SK-N-SH (cell line): ENCODE measurements around the gene PLA2G12B. TPM values are rescaled to one million over a fixed set of nuclear protein-coding genes. Genes with fewer than 3 reads are reported as not detected.

Source experiments
- CTCF ChIA-PET: fragments of 300-600, 350-600 bp; formaldehyde crosslinking; extraction: SDS; loops from one replicate; lab custom pipeline; 2021; lab: Yijun Ruan, JAX
- POLR2A ChIA-PET: fragments of 350-600 bp; sonication (Branson Sonifier 250); formaldehyde crosslinking; extraction: SDS; loops from one replicate; lab custom pipeline; 2020; ENCODE audit warnings: antibody characterized with exemption, inconsistent platforms; lab: Yijun Ruan, JAX
- DNase-seq: peaks from one replicate; pipeline ENCODE4 v3.0.0; 2012
- H2AFZ ChIP-seq: fragments of 200-600 bp; sonication (generic); 2 replicates; pipeline ENCODE4 v1.8.1; 2016; ENCODE audit warnings: antibody characterized with exemption, mild to moderate bottlenecking, low read depth
- H3F3A ChIP-seq: fragments of 200-600 bp; sonication (generic); replicated peaks from 2 replicates; pipeline ENCODE3; 2016; ENCODE audit warnings: antibody characterized with exemption, mild to moderate bottlenecking; ENCODE audit not compliant: insufficient read depth
- H3K27ac ChIP-seq, 2 experiments: fragments of 200-500 bp in 1 of 2; fragments of 200-600 bp in 1 of 2; sonication (Bioruptor generic) in 1 of 2; sonication (generic), shearing (Covaris generic) in 1 of 2; 2 replicates each; pipeline versions ENCODE4 v1.5.1 to v1.6.1; 2014 to 2016; ENCODE audit warnings: low read depth in 2 of 2, inconsistent platforms in 1 of 2, low read length in 1 of 2, mild to moderate bottlenecking in 1 of 2, mixed read lengths in 1 of 2
- H3K27me3 ChIP-seq: fragments of 200-600 bp; sonication (generic), shearing (Covaris generic); 2 replicates; pipeline ENCODE4 v1.6.1; 2016; ENCODE audit warnings: mixed run types; ENCODE audit not compliant: insufficient read depth
- H3K36me3 ChIP-seq, 2 experiments: fragments of 200-500 bp in 1 of 2; fragments of 200-600 bp in 1 of 2; sonication (Bioruptor generic) in 1 of 2; sonication (generic) in 1 of 2; replicated peaks in 1 of 2; 2 replicates each; pipeline versions ENCODE3 to v1.5.1; 2014 to 2016; ENCODE audit warnings: low read length in 1 of 2, mild to moderate bottlenecking in 1 of 2; ENCODE audit not compliant: insufficient read depth in 2 of 2, control insufficient read depth in 1 of 2
- H3K4me1 ChIP-seq, 2 experiments: fragments of 200-500 bp in 1 of 2; fragments of 200-600 bp in 1 of 2; sonication (Bioruptor generic) in 1 of 2; sonication (generic), shearing (Covaris generic) in 1 of 2; 2 replicates each; pipeline versions ENCODE4 v1.5.1 to v1.6.1; 2014 to 2016; ENCODE audit warnings: low read depth in 1 of 2, low read length in 1 of 2, mixed run types in 1 of 2; ENCODE audit not compliant: insufficient read depth in 2 of 2, control insufficient read depth in 1 of 2
- H3K4me2 ChIP-seq: fragments of 200-600 bp; sonication (generic), shearing (Covaris generic); 2 replicates; pipeline ENCODE4 v1.6.1; 2017; ENCODE audit warnings: mixed run types
- H3K4me3 ChIP-seq, 2 experiments: fragments of 200-500 bp in 1 of 2; fragments of 200-600 bp in 1 of 2; sonication (Bioruptor generic) in 1 of 2; sonication (generic), shearing (Covaris generic) in 1 of 2; 2 replicates each; pipeline versions ENCODE4 v1.5.1 to v1.8.1; 2014 to 2016; ENCODE audit warnings: low read depth in 2 of 2, inconsistent platforms in 1 of 2, low read length in 1 of 2, mild to moderate bottlenecking in 1 of 2, mixed read lengths in 1 of 2, moderate library complexity in 1 of 2
- H3K79me2 ChIP-seq: fragments of 200-600 bp; sonication (generic); 2 replicates; pipeline ENCODE4 v1.8.1; 2017; ENCODE audit warnings: mild to moderate bottlenecking; ENCODE audit not compliant: insufficient read depth
- H3K9ac ChIP-seq: fragments of 200-600 bp; sonication (generic); 2 replicates; pipeline ENCODE4 v1.6.1; 2017; ENCODE audit warnings: mixed run types
- H3K9me2 ChIP-seq: fragments of 200-600 bp; sonication (generic); 2 replicates; pipeline ENCODE4 v1.6.1; 2017; ENCODE audit warnings: mixed run types
- H3K9me3 ChIP-seq: fragments of 200-600 bp; sonication (generic); 2 replicates; pipeline ENCODE4 v1.6.1; 2017; ENCODE audit warnings: mixed run types, mild to moderate bottlenecking, moderate library complexity
- H4K20me1 ChIP-seq: fragments of 200-600 bp; sonication (generic); 2 replicates; pipeline ENCODE4 v1.6.1; 2017; ENCODE audit warnings: mild to moderate bottlenecking, mixed run types; ENCODE audit not compliant: insufficient read depth
- ELF1 ChIP-seq: IDR thresholded peaks from 2 replicates; pipeline ENCODE4 v1.4.0; 2012
- EP300 ChIP-seq, 2 experiments: IDR thresholded peaks; 2 replicates each; pipeline versions ENCODE4 v1.4.0 to v1.6.1; 2012; ENCODE audit warnings: borderline replicate concordance in 1 of 2, low read depth in 1 of 2, low read length in 1 of 2
- EZH2phosphoT487 ChIP-seq: fragments of 200-600 bp; sonication (generic); IDR thresholded peaks from 2 replicates; pipeline ENCODE4 v1.6.1; 2017; ENCODE audit warnings: low read depth, mixed run types, mild to moderate bottlenecking, antibody characterized with exemption, moderate library complexity, borderline replicate concordance
- FOXJ3 ChIP-seq: sonication (generic); formaldehyde crosslinking; IDR thresholded peaks from 2 replicates; pipeline ENCODE4 v1.5.1; 2020; ENCODE audit warnings: mild to moderate bottlenecking, missing genetic modification reagents
- FOXM1 ChIP-seq: IDR thresholded peaks from 2 replicates; pipeline ENCODE4 v1.4.0; 2012; ENCODE audit warnings: low read depth, mild to moderate bottlenecking
- GABPA ChIP-seq: IDR thresholded peaks from 2 replicates; pipeline ENCODE4 v1.4.0; 2012; ENCODE audit warnings: low read depth, mild to moderate bottlenecking
- GATA2 ChIP-seq: sonication (generic); formaldehyde crosslinking; IDR thresholded peaks from 2 replicates; pipeline ENCODE4 v1.5.0; 2020; ENCODE audit warnings: mild to moderate bottlenecking, missing genetic modification reagents
- IRF3 ChIP-seq: fragments of 150-350 bp; IDR thresholded peaks from 2 replicates; pipeline ENCODE4 v1.6.1; 2016; ENCODE audit warnings: mild to moderate bottlenecking, low read depth, low read length
- MAX ChIP-seq: IDR thresholded peaks from 2 replicates; pipeline ENCODE4 v1.4.0; 2012; ENCODE audit warnings: low read depth
- NFIC ChIP-seq: IDR thresholded peaks from 2 replicates; pipeline ENCODE4 v1.4.0; 2012; ENCODE audit warnings: borderline replicate concordance
- NRF1 ChIP-seq: IDR thresholded peaks from 2 replicates; pipeline ENCODE4 v1.6.1; 2012; ENCODE audit warnings: low read depth, mild to moderate bottlenecking, low read length
- RAD21 ChIP-seq: IDR thresholded peaks from 2 replicates; pipeline ENCODE4 v1.6.1; 2012; ENCODE audit warnings: mild to moderate bottlenecking, low read length
- RCOR1 ChIP-seq: fragments of 150-350 bp; IDR thresholded peaks from 2 replicates; pipeline ENCODE4 v1.6.1; 2017; ENCODE audit warnings: antibody characterized with exemption, low read length
- REST ChIP-seq: IDR thresholded peaks from 2 replicates; pipeline ENCODE4 v1.6.1; 2012; ENCODE audit warnings: mild to moderate bottlenecking, low read depth, low read length, moderate library complexity
- TAF1 ChIP-seq: IDR thresholded peaks from 2 replicates; pipeline ENCODE4 v1.6.1; 2012; ENCODE audit warnings: low read depth, mild to moderate bottlenecking, low read length, moderate library complexity, borderline replicate concordance
- TEAD4 ChIP-seq: IDR thresholded peaks from 2 replicates; pipeline ENCODE4 v1.4.0; 2012; ENCODE audit warnings: mild to moderate bottlenecking, borderline replicate concordance; ENCODE audit not compliant: insufficient read depth
- USF1 ChIP-seq: IDR thresholded peaks from 2 replicates; pipeline ENCODE4 v1.4.0; 2012; ENCODE audit warnings: low read depth, borderline replicate concordance
- USF2 ChIP-seq: fragments of 150-350 bp; IDR thresholded peaks from 2 replicates; pipeline ENCODE4 v1.6.1; 2017; ENCODE audit warnings: antibody characterized with exemption, low read length, low read depth, borderline replicate concordance
- YY1 ChIP-seq: IDR thresholded peaks from 2 replicates; pipeline ENCODE4 v1.4.0; 2012; ENCODE audit warnings: low read depth, mild to moderate bottlenecking
- WGBS: methylation state at CpG from one replicate; pipeline ENCODE4 v1.1.6; 2017; ENCODE audit warnings: low lambda C conversion rate; 5-methylcytosine and 5-hydroxymethylcytosine counted together
- polyA plus RNA-seq, 3 experiments: library from polyadenylated mRNA; depleted of rRNA; stranded (reverse); fragments of >200 nt; gene quantifications; 2 replicates each; pipeline ENCODE4 v1.2.3, GENCODE V29; 2012

PLA2G12B gene
- polyA plus RNA-seq, 1 of the 3 experiments (the other 2 are of a cell fraction), result not detected

- Histone ChIP-seq H3K36me3 (peaks cover 23 to 35% of the 10 kb centered on the region in 2 experiments), H3K79me2 (no peaks in the 10 kb centered on the region), H4K20me1 (no peaks in the 10 kb centered on the region), H3K4me2 (no peak overlapping the region), H3K9me2 (no peaks in the 10 kb centered on the region), H3K9ac (no peak overlapping the region), H3F3A (no peaks in the 10 kb centered on the region), H3K27ac (no peak overlapping the region), H3K4me3 (no peak overlapping the region), H2AFZ (no peak overlapping the region), H3K9me3 (no peaks in the 10 kb centered on the region), H3K4me1 (no peaks in the 10 kb centered on the region; a peak in 1 of 4 replicates), H3K27me3 (no peaks in the 10 kb centered on the region)
- no peak for DNase-seq
- POLR2A ChIA-PET, result no interaction called here
- no peak for TF ChIP-seq IRF3
- no peak for TF ChIP-seq FOXM1
- TF ChIP-seq NRF1, result no peak
- no peak for TF ChIP-seq USF2
- no peak for TF ChIP-seq RAD21
- TF ChIP-seq NFIC, result no peak
- no peak for TF ChIP-seq GATA2 (CRISPR knock-in tag)
- TF ChIP-seq TEAD4, result no peak
- TF ChIP-seq RCOR1, result no peak
- no peak for TF ChIP-seq YY1
- TF ChIP-seq MAX, result no peak
- TF ChIP-seq EZH2phosphoT487, result no peak
- TF ChIP-seq FOXJ3 (CRISPR knock-in tag), result no peak
- no peak for TF ChIP-seq ELF1
- no peak for TF ChIP-seq TAF1
- TF ChIP-seq GABPA, result no peak
- no peak for TF ChIP-seq USF1
- no peak for TF ChIP-seq REST
- no peak for TF ChIP-seq EP300 (IDR thresholded peaks at IDR 0.05; ENCODE audit: borderline replicate concordance in 1 of 2, low read depth in 1 of 2, low read length in 1 of 2)
- CTCF ChIA-PET, result no interaction called here
- WGBS, result 78% methylated on average over 6 of the region's 6 CpGs
These were observed 65.2 kb downstream of the PLA2G12B start for GRCh38 chr10:72889391-72889831.
